Lung (tissue), 12 donors: ENCODE measurements around the gene NFIA. TPM values are rescaled to one million over a fixed set of nuclear protein-coding genes. Genes with fewer than 3 reads are reported as not detected.

Source experiments
- ATAC-seq: fragments of 200-7000 bp; cut with Tn5 transposase; one replicate; pipeline ENCODE4 v1.9.1; 2020; ENCODE audit warnings: moderate number of reproducible peaks; ENCODE audit not compliant: insufficient read depth, low FRiP score
- DNase-seq, 3 donors: peaks; one replicate each; pipeline ENCODE4 v3.0.0-alpha.2; 2013 to 2017
- H3K27ac ChIP-seq, 2 donors: one replicate each; pipeline ENCODE4 v1.5.1; 2013; ENCODE audit warnings: mild to moderate bottlenecking in 2 of 2, moderate library complexity in 2 of 2, control low read depth in 1 of 2, inconsistent platforms in 1 of 2, low read depth in 1 of 2, low read length in 1 of 2
- H3K27me3 ChIP-seq, 3 donors: one replicate each; pipeline ENCODE4 v1.5.1; 2013; ENCODE audit warnings: low read length in 2 of 3; ENCODE audit not compliant: control insufficient read depth in 3 of 3, insufficient read depth in 3 of 3
- H3K36me3 ChIP-seq, 4 donors: one replicate each; pipeline ENCODE4 v1.5.1; 2013; ENCODE audit warnings: low read length in 4 of 4, mild to moderate bottlenecking in 1 of 4, moderate library complexity in 1 of 4; ENCODE audit not compliant: control insufficient read depth in 4 of 4, insufficient read depth in 4 of 4
- H3K4me1 ChIP-seq, 5 donors: one replicate each; pipeline ENCODE4 v1.5.1; 2013; ENCODE audit warnings: low read length in 5 of 5, mild to moderate bottlenecking in 2 of 5, moderate library complexity in 1 of 5; ENCODE audit not compliant: control insufficient read depth in 5 of 5, insufficient read depth in 5 of 5
- H3K4me3 ChIP-seq: one replicate; pipeline ENCODE4 v1.5.1; 2013; ENCODE audit warnings: mild to moderate bottlenecking, control low read depth, moderate library complexity
- H3K9ac ChIP-seq, 2 donors: one replicate each; pipeline ENCODE4 v1.5.1; 2013; ENCODE audit warnings: low read length in 2 of 2, control low read depth in 1 of 2; ENCODE audit not compliant: insufficient read depth in 1 of 2
- H3K9me3 ChIP-seq, 4 donors: one replicate each; pipeline ENCODE4 v1.5.1; 2013; ENCODE audit warnings: low read length in 3 of 4, mild to moderate bottlenecking in 1 of 4, moderate library complexity in 1 of 4; ENCODE audit not compliant: control insufficient read depth in 4 of 4, insufficient read depth in 3 of 4
- WGBS, 2 donors: extraction: QIAGEN DNeasy Blood & Tissue Kit; methylation state at CpG; one replicate each; pipeline ENCODE4 v1.1.7; 2013; 5-methylcytosine and 5-hydroxymethylcytosine counted together
- polyA plus RNA-seq, 2 donors: library from polyadenylated mRNA; stranded (reverse); fragments of 200-250 nt; gene quantifications; one replicate each; pipeline ENCODE4 v1.2.1, GENCODE V29; 2013
- total RNA-seq, 2 donors: library from RNA; depleted of rRNA in 1 of 2; stranded (reverse); fragments of >200 nt in 1 of 2; gene quantifications; one replicate each; pipeline ENCODE4 v1.2.1, GENCODE V29; 2014 to 2021
- TF ChIP-seq, protein P1 (sequence below): IDR thresholded peaks from 2 replicates; pipeline ENCODE4 v1.5.1; 2012; ENCODE audit warnings: mild to moderate bottlenecking; ENCODE audit errors: control extremely low read depth, extremely low read depth
- donor health status: control.
- donor health status: control.
- donor health status: Bipolar disorder and iron deficiency.
- donor health status: healthy.
- donor health status: DM: yes; HTN: yes; CAD: no.

The NFIA gene
- total and polyA plus RNA-seq, 4 donors = 3.0 to 63.4 (median 34.2) TPM

- 33 to 56% methylated on average over 4 of the region's 4 CpGs for WGBS, 2 donors
- Histone ChIP-seq H3K9ac (no peak overlapping the region), H3K27ac (peak overlapping the region in 1 of 2 donors; percentile 18), H3K27me3 (no peaks in the 10 kb centered on the region), H3K36me3 (no peaks in the 10 kb centered on the region), H3K9me3 (no peaks in the 10 kb centered on the region), H3K4me1 (peaks cover 0 to 29% (median 5%) of the 10 kb centered on the region in 5 donors), H3K4me3 (no peak overlapping the region)
- no peak for ATAC-seq
- DNase-seq = no peak
- TF ChIP-seq, protein P1, sequence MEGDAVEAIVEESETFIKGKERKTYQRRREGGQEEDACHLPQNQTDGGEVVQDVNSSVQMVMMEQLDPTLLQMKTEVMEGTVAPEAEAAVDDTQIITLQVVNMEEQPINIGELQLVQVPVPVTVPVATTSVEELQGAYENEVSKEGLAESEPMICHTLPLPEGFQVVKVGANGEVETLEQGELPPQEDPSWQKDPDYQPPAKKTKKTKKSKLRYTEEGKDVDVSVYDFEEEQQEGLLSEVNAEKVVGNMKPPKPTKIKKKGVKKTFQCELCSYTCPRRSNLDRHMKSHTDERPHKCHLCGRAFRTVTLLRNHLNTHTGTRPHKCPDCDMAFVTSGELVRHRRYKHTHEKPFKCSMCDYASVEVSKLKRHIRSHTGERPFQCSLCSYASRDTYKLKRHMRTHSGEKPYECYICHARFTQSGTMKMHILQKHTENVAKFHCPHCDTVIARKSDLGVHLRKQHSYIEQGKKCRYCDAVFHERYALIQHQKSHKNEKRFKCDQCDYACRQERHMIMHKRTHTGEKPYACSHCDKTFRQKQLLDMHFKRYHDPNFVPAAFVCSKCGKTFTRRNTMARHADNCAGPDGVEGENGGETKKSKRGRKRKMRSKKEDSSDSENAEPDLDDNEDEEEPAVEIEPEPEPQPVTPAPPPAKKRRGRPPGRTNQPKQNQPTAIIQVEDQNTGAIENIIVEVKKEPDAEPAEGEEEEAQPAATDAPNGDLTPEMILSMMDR = no peak
Observed at GRCh38 chr1:61289232-61290098, 207.1 kb downstream of the NFIA start.

DNA sequence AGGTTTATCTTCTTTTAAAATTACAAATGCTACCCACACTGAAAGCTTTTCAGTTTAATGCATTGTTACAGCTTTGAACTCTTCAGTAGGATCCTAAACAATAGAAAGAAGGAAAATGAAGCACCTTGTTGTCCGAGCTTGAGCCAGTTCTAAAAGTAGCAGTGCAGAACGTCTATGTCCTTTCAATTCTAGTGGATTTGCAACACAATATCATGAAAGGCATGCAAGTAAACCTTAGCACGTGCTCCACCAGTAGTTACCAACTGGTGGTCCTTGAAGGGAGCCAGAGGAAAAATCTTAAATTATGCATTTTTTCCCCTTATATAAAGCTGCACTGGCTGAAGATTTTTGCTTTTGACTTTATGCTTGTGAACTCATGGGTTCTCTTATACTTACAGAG lies 208.2 kb downstream of the NFIA start:
- DNase-seq = no peak
- peaks cover 0 to 22% (median 8%) of the 10 kb centered on the region in 5 donors for H3K4me1 ChIP-seq
- 72 to 78% methylated on average over 3 of the region's 3 CpGs for WGBS, 2 donors

DNA sequence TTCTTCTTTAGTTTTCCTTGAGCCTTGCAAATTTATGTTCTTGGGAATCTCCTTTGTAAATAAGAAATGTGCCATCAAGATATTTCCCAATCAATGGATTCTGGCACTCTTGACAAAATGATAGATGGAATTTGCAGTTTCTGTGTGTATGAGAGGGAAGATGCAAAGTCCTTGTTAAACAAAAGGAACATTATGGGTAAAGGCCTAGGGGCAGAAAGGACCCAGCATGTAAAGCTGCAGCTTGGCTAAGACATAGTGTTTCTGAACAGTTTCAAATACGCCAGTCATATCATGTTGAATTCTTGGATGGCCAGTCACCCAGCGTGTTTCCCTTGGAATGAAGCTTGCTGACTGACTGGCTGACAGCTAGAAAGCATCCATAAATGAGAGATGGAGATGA lies 210.8 kb downstream of the NFIA start:
- H3K36me3 ChIP-seq = no peaks in the 10 kb centered on the region
- no peak overlapping the region for H3K4me3 ChIP-seq
- no peak overlapping the region for H3K9ac ChIP-seq
- H3K27ac ChIP-seq = no peak overlapping the region
- TF ChIP-seq, protein P1 = no peak
- H3K9me3 ChIP-seq = no peaks in the 10 kb centered on the region
- WGBS, 2 donors = 87 to 98% methylated on average over 2 of the region's 2 CpGs
- no peak for DNase-seq
- ATAC-seq = no peak
- H3K4me1 ChIP-seq = peaks cover 0 to 8% (median 5%) of the 10 kb centered on the region in 5 donors
- H3K27me3 ChIP-seq = no peaks in the 10 kb centered on the region

More for the DNA sequence above, 208.2 kb downstream of the NFIA start:
- no peak overlapping the region for H3K4me3 ChIP-seq
- no peak for ATAC-seq
- H3K9me3 ChIP-seq = no peaks in the 10 kb centered on the region
- H3K27ac ChIP-seq = no peak overlapping the region
- H3K36me3 ChIP-seq = no peaks in the 10 kb centered on the region
- TF ChIP-seq, protein P1 = no peak
- no peaks in the 10 kb centered on the region for H3K27me3 ChIP-seq
- H3K9ac ChIP-seq = no peak overlapping the region
